Peyer's patch (tissue), 4 donors: ENCODE data around the gene ACSS1. TPM values are rescaled to one million over a fixed set of nuclear protein-coding genes. Genes with fewer than 3 reads are reported as not detected.

Experiments used
- DNase-seq, 3 donors: peaks; one replicate each; pipeline ENCODE4 v3.0.0-alpha.2; 2017 to 2019
- H3K27ac ChIP-seq, 4 donors: fragments of 200-600 bp; sonication (generic); one replicate each; pipeline ENCODE4 v1.5.1; 2016 to 2019
- H3K27me3 ChIP-seq, 2 donors: fragments of 200-600 bp; sonication (generic); one replicate each; pipeline ENCODE4 v1.5.1; 2019
- H3K36me3 ChIP-seq, 3 donors: fragments of 200-600 bp; sonication (generic); one replicate each; pipeline ENCODE4 v1.5.1; 2016 to 2019
- H3K4me1 ChIP-seq, 4 donors: fragments of 200-600 bp; sonication (generic); one replicate each; pipeline ENCODE4 v1.5.1; 2016 to 2019
- H3K4me3 ChIP-seq, 4 donors: fragments of 200-600 bp; sonication (generic); 1 replicate in 3 of 4; 2 replicates in 1 of 4; pipeline ENCODE4 v1.5.1; 2016 to 2019; ENCODE audit warnings: mild to moderate bottlenecking in 1 of 4
- H3K9me3 ChIP-seq, 4 donors: fragments of 200-600 bp; sonication (generic); one replicate each; pipeline ENCODE4 v1.5.1; 2016 to 2019; ENCODE audit warnings: mild to moderate bottlenecking in 1 of 4
- POLR2A ChIP-seq, 2 donors: fragments of 450-650 bp; IDR thresholded peaks; one replicate each; pipeline ENCODE4 v1.5.1; 2017; ENCODE audit warnings: antibody characterized with exemption in 2 of 2, mild to moderate bottlenecking in 2 of 2, moderate library complexity in 2 of 2
- total RNA-seq, 4 donors: library from RNA; depleted of rRNA; stranded (reverse); fragments of >200 nt; gene quantifications; one replicate each; pipeline ENCODE4 v1.1.0, GENCODE V29; 2016
- TF ChIP-seq, protein P1 (sequence below), 6 experiments: fragments of 450-650 bp in 4 of 6; fragments of 200-600 bp in 2 of 6; sonication (generic) in 1 of 6; IDR thresholded peaks; one replicate each; pipeline ENCODE4 v1.5.1; 2017 to 2019; ENCODE audit warnings: antibody characterized with exemption in 6 of 6, mild to moderate bottlenecking in 3 of 6, moderate library complexity in 1 of 6

The ACSS1 gene
- total RNA-seq, 4 donors from 2014 or later, result 49.5 to 160 (median 134) TPM

DNA sequence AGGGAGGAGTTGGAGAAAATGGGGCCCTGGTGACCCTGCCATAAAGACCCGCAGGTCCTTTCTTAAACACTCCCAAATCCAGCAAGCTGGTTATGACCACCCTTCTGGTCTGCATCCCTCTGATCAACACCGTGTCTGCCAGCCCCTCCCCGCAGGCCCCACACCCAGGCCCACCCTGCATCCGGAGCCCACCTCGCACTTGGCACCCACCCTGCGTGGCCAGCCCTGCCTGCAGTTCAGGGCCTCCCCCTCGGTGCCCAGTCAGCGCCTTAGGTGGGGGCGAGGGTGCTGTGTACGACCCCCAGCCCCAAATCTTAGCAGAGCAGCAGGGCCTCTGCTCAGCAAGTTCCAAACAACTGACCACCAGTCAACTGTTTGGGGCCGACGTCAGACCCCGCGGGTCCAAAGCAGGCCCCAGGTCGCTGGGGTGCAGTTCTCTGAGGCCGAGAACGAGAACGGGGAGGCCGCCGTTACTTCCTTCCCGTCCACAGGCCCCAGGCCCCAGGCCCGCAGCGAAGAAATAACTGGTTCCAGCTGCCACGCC, 1.2 kb downstream of the ACSS1 start:
- peak overlapping the region; percentile 94 to 98 (median 97) for H3K27ac ChIP-seq
- TF ChIP-seq POLR2A (IDR thresholded peaks at IDR 0.05), result no peak
- TF ChIP-seq, protein P1, sequence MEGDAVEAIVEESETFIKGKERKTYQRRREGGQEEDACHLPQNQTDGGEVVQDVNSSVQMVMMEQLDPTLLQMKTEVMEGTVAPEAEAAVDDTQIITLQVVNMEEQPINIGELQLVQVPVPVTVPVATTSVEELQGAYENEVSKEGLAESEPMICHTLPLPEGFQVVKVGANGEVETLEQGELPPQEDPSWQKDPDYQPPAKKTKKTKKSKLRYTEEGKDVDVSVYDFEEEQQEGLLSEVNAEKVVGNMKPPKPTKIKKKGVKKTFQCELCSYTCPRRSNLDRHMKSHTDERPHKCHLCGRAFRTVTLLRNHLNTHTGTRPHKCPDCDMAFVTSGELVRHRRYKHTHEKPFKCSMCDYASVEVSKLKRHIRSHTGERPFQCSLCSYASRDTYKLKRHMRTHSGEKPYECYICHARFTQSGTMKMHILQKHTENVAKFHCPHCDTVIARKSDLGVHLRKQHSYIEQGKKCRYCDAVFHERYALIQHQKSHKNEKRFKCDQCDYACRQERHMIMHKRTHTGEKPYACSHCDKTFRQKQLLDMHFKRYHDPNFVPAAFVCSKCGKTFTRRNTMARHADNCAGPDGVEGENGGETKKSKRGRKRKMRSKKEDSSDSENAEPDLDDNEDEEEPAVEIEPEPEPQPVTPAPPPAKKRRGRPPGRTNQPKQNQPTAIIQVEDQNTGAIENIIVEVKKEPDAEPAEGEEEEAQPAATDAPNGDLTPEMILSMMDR (IDR thresholded peaks at IDR 0.05), result no peak
- H3K4me3 ChIP-seq, result peak overlapping the region; percentile 68 to 95 (median 83)
- H3K4me1 ChIP-seq, result peaks cover 7 to 59% (median 24%) of the 10 kb centered on the region in 4 donors
- no peaks in the 10 kb centered on the region for H3K9me3 ChIP-seq
- H3K36me3 ChIP-seq, result no peaks in the 10 kb centered on the region
- H3K27me3 ChIP-seq, result no peaks in the 10 kb centered on the region
- DNase-seq, result peak in 1 of 3 donors; percentile 49

DNA sequence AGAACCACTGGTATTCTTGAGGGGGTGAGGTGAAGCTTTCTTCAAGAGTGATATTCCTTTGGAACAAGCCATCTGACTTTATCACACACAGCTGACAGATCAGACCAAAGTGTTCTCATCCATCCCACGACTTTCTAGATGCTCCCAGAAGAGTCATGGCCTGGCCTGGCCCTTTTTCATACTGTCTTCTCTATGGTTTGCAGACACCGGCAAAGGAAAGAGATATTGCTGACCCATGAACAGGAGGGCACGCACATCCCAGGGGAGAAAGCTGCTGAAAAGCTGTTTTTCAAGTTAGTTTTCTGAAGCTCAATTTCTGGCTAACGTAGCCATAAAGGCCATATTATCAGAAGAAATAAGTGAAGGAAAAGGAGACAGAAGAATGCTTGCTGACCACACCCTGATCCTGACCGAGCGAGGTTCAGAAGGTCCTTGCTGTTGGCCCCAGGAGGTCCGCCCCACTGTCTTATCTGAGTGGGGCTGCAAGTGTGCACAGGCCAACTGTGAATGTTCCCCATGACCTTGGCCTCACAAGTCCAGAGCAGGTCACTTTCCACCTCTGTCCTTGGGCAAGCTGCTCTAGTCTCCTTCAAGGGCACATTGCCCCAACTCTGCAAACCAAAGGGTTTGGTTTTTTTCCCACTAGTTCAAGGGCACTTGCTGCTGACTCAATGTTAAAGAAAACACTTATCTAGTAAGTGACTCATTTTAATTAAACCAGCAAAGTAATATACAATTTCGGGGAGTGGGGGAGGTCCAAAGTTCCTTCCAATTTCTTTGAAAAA, 2.0 kb downstream of the ACSS1 start:
- H3K27me3 ChIP-seq, result no peaks in the 10 kb centered on the region
- peaks cover 10 to 64% (median 25%) of the 10 kb centered on the region in 4 donors for H3K4me1 ChIP-seq
- DNase-seq, result peak in 2 of 3 donors; percentile 78 to 81
- H3K4me3 ChIP-seq, result peak overlapping the region in 3 of 4 donors; percentile 82 to 95 (median 84)
- no peak for TF ChIP-seq POLR2A (IDR thresholded peaks at IDR 0.05)
- TF ChIP-seq, protein P1 (IDR thresholded peaks at IDR 0.05), result no peak
- H3K36me3 ChIP-seq, result no peaks in the 10 kb centered on the region
- no peaks in the 10 kb centered on the region for H3K9me3 ChIP-seq
- H3K27ac ChIP-seq, result peak overlapping the region; percentile 94 to 98 (median 97)

DNA sequence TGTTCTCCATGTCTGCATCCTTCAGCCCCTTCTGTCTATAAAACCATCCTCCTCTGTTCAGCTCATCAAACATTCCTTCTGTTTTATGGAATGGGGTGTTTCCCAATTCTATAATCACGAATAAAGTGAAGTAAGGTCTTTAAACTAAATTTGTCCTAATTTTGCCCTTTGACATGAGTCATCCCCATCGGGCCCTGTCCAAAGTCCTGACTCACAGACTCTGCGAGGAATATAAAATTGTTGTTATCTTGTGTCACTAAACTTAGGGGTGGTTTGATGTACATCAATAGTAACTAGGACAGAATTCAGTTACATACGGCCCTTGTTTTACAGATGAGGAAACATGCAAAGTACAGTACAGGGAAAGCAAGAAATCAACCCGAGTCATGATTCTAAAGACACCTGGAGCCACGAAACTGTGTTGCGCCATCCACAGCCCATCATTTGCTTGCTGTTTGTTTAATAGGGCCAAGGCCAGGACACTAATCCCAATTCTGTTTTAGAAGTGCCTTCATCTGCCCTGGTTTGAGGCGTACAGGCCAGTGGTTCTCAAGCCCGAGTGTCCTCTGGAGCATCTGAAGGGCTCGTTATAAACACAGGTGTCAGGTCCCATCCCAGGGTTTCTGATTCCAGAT, 2.8 kb downstream of the ACSS1 start:
- Histone ChIP-seq H3K27ac (peak overlapping the region; percentile 59 to 98 (median 95)), H3K4me1 (peaks cover 10 to 72% (median 25%) of the 10 kb centered on the region in 4 donors), H3K4me3 (peak overlapping the region in 1 of 4 donors; percentile 82), H3K27me3 (no peaks in the 10 kb centered on the region), H3K36me3 (peaks cover 0 to 5% (median 0%) of the 10 kb centered on the region in 3 donors), H3K9me3 (no peaks in the 10 kb centered on the region)
- peak in 2 of 3 donors; percentile 23 to 39 for DNase-seq
- TF ChIP-seq, protein P1 (IDR thresholded peaks at IDR 0.05), result no peak
- TF ChIP-seq POLR2A (IDR thresholded peaks at IDR 0.05), result no peak

- DNase-seq, result peak in 2 of 3 donors; percentile 40 to 51
- Histone ChIP-seq H3K27ac (peak overlapping the region; percentile 59 to 98 (median 95)), H3K36me3 (peaks cover 0 to 5% (median 0%) of the 10 kb centered on the region in 3 donors), H3K4me3 (no peak overlapping the region), H3K27me3 (no peaks in the 10 kb centered on the region), H3K4me1 (peaks cover 10 to 78% (median 25%) of the 10 kb centered on the region in 4 donors), H3K9me3 (no peaks in the 10 kb centered on the region)
- TF ChIP-seq, protein P1 (IDR thresholded peaks at IDR 0.05), result no peak
- TF ChIP-seq POLR2A (IDR thresholded peaks at IDR 0.05), result no peak
Measured at GRCh38 chr20:25054096-25054820, 3.7 kb downstream of the ACSS1 start.
